Karpas-422 (cell line): ENCODE results near the gene PLEKHA5. TPM values are rescaled to one million over a fixed set of nuclear protein-coding genes. Genes with fewer than 3 reads are reported as not detected.

Experiments
- DNase-seq: peaks from one replicate; pipeline ENCODE4 v3.0.0-alpha.2; 2015
- H2AFZ ChIP-seq: fragments of 200-600 bp; sonication (generic); 2 replicates; pipeline ENCODE4 v1.6.1; 2014; ENCODE audit warnings: antibody characterized with exemption, low read length, mixed read lengths
- H3K27ac ChIP-seq: fragments of 200-600 bp; sonication (generic); 2 replicates; pipeline ENCODE4 v1.5.1; 2014; ENCODE audit warnings: mild to moderate bottlenecking, low read length, moderate library complexity
- H3K27me3 ChIP-seq: fragments of 200-600 bp; sonication (generic); 2 replicates; pipeline ENCODE4 v1.6.1; 2014; ENCODE audit warnings: low read length, mixed read lengths
- H3K36me3 ChIP-seq: fragments of 200-600 bp; sonication (generic); 2 replicates; pipeline ENCODE4 v1.6.1; 2014; ENCODE audit warnings: low read length, mixed read lengths; ENCODE audit not compliant: insufficient read depth
- H3K4me1 ChIP-seq: fragments of 200-600 bp; sonication (generic); 2 replicates; pipeline ENCODE4 v1.6.1; 2014; ENCODE audit warnings: mild to moderate bottlenecking, low read length, mixed read lengths
- H3K4me2 ChIP-seq: fragments of 200-600 bp; sonication (generic); 2 replicates; pipeline ENCODE4 v1.6.1; 2014; ENCODE audit warnings: low read length, low read depth, mild to moderate bottlenecking; ENCODE audit not compliant: poor library complexity, severe bottlenecking
- H3K4me3 ChIP-seq: fragments of 200-600 bp; sonication (generic); 2 replicates; pipeline ENCODE4 v1.5.1; 2014; ENCODE audit warnings: mild to moderate bottlenecking, antibody characterized with exemption, low read length, mixed read lengths
- H3K79me2 ChIP-seq: fragments of 200-600 bp; sonication (generic); 2 replicates; pipeline ENCODE4 v1.6.1; 2014; ENCODE audit warnings: mild to moderate bottlenecking, low read length, mixed read lengths
- H3K9ac ChIP-seq: fragments of 200-600 bp; sonication (generic); 2 replicates; pipeline ENCODE4 v1.6.0; 2014; ENCODE audit warnings: low read length
- H3K9me2 ChIP-seq: fragments of 200-600 bp; sonication (generic), shearing (Covaris generic); replicated peaks from 2 replicates; pipeline ENCODE4 v1.6.0; 2014; ENCODE audit warnings: mild to moderate bottlenecking, low read length, moderate library complexity; ENCODE audit not compliant: insufficient read depth
- H3K9me3 ChIP-seq: fragments of 300-700, 200-600 bp; sonication (generic); 2 replicates; pipeline ENCODE4 v1.6.1; 2014; ENCODE audit warnings: low read length, mixed read lengths
- H4K20me1 ChIP-seq: fragments of 200-600 bp; sonication (generic); 2 replicates; pipeline ENCODE4 v1.6.1; 2014; ENCODE audit warnings: mild to moderate bottlenecking, antibody characterized with exemption, low read length, low read depth; ENCODE audit not compliant: insufficient read depth
- total RNA-seq: library from RNA; depleted of rRNA; stranded (reverse); fragments of >200 nt; shearing (Covaris generic); gene quantifications from 2 replicates; pipeline ENCODE4 v1.2.3, GENCODE V29; 2014; ENCODE audit warnings: low replicate concordance

The PLEKHA5 gene
- total RNA-seq, 1 experiment from 2014 or later: 189 TPM

GRCh38 chr12:19138551-19138950, 9.0 kb downstream of the PLEKHA5 start:
- no peaks in the 10 kb centered on the region for H3K9me3 ChIP-seq
- 0 out of 2 replicates have a peak, but pooled peaks cover 2% of the 10 kb centered on the region for H3K27me3 ChIP-seq
- no peak for DNase-seq
- H3K36me3 ChIP-seq: no peaks in the 10 kb centered on the region
- H3K4me1 ChIP-seq: no peaks in the 10 kb centered on the region
- H3K27ac ChIP-seq: no peak overlapping the region
- H4K20me1 ChIP-seq: no peaks in the 10 kb centered on the region
- H3K9ac ChIP-seq: no peak overlapping the region
- no peaks in the 10 kb centered on the region for H3K9me2 ChIP-seq
- no peak overlapping the region for H3K4me3 ChIP-seq
- no peak overlapping the region for H2AFZ ChIP-seq
- H3K79me2 ChIP-seq: no peaks in the 10 kb centered on the region
- H3K4me2 ChIP-seq: no peak overlapping the region

- no peaks in the 10 kb centered on the region for H3K4me1 ChIP-seq
- no peak overlapping the region for H3K4me2 ChIP-seq
- no peak overlapping the region for H3K27ac ChIP-seq
- H3K9ac ChIP-seq: no peak overlapping the region
- DNase-seq: no peak
- H3K79me2 ChIP-seq: no peaks in the 10 kb centered on the region
- H3K27me3 ChIP-seq: 0 out of 2 replicates have a peak, but pooled peaks cover 2% of the 10 kb centered on the region
- no peaks in the 10 kb centered on the region for H4K20me1 ChIP-seq
- no peak overlapping the region for H3K4me3 ChIP-seq
- no peaks in the 10 kb centered on the region for H3K9me3 ChIP-seq
- no peak overlapping the region for H2AFZ ChIP-seq
- H3K36me3 ChIP-seq: no peaks in the 10 kb centered on the region
- no peaks in the 10 kb centered on the region for H3K9me2 ChIP-seq
Observed at GRCh38 chr12:19138956-19139355, 9.4 kb downstream of the PLEKHA5 start.

GRCh38 chr12:19139615-19140194, 10.2 kb downstream of the PLEKHA5 start:
- no peak for DNase-seq
- H3K4me2 ChIP-seq: no peak overlapping the region
- H3K9me2 ChIP-seq: no peaks in the 10 kb centered on the region
- H3K4me1 ChIP-seq: no peaks in the 10 kb centered on the region
- no peak overlapping the region for H3K4me3 ChIP-seq
- H3K9ac ChIP-seq: no peak overlapping the region
- 0 out of 2 replicates have a peak, but pooled peaks cover 2% of the 10 kb centered on the region for H3K27me3 ChIP-seq
- no peaks in the 10 kb centered on the region for H3K79me2 ChIP-seq
- H4K20me1 ChIP-seq: no peaks in the 10 kb centered on the region
- no peak overlapping the region for H2AFZ ChIP-seq
- H3K9me3 ChIP-seq: no peaks in the 10 kb centered on the region
- H3K36me3 ChIP-seq: no peaks in the 10 kb centered on the region
- H3K27ac ChIP-seq: no peak overlapping the region

- Histone ChIP-seq H3K27ac (no peak overlapping the region), H3K9me3 (no peaks in the 10 kb centered on the region), H3K9ac (no peak overlapping the region), H3K79me2 (no peaks in the 10 kb centered on the region), H3K4me2 (no peak overlapping the region), H3K36me3 (no peaks in the 10 kb centered on the region), H4K20me1 (no peaks in the 10 kb centered on the region), H2AFZ (no peak overlapping the region), H3K9me2 (no peaks in the 10 kb centered on the region), H3K27me3 (no peaks in the 10 kb centered on the region), H3K4me1 (no peaks in the 10 kb centered on the region), H3K4me3 (no peak overlapping the region)
- DNase-seq: no peak
Observed at GRCh38 chr12:19140381-19141236, 11.1 kb downstream of the PLEKHA5 start.

- no peaks in the 10 kb centered on the region for H3K9me3 ChIP-seq
- H2AFZ ChIP-seq: no peak overlapping the region
- H3K27ac ChIP-seq: no peak overlapping the region
- no peak for DNase-seq
- H3K4me1 ChIP-seq: no peaks in the 10 kb centered on the region
- no peaks in the 10 kb centered on the region for H3K9me2 ChIP-seq
- H3K36me3 ChIP-seq: no peaks in the 10 kb centered on the region
- no peaks in the 10 kb centered on the region for H3K27me3 ChIP-seq
- H3K9ac ChIP-seq: no peak overlapping the region
- H4K20me1 ChIP-seq: no peaks in the 10 kb centered on the region
- no peaks in the 10 kb centered on the region for H3K79me2 ChIP-seq
- no peak overlapping the region for H3K4me3 ChIP-seq
- H3K4me2 ChIP-seq: no peak overlapping the region
Observed at GRCh38 chr12:19142499-19142898, 13.0 kb downstream of the PLEKHA5 start.

- Histone ChIP-seq H3K4me2 (no peak overlapping the region), H3K79me2 (no peaks in the 10 kb centered on the region), H3K9me3 (no peaks in the 10 kb centered on the region), H3K9ac (no peak overlapping the region), H3K27me3 (no peaks in the 10 kb centered on the region), H3K4me1 (no peaks in the 10 kb centered on the region), H3K36me3 (no peaks in the 10 kb centered on the region), H2AFZ (no peak overlapping the region), H3K4me3 (no peak overlapping the region), H4K20me1 (no peaks in the 10 kb centered on the region), H3K27ac (no peak overlapping the region), H3K9me2 (no peaks in the 10 kb centered on the region)
- no peak for DNase-seq
Observed at GRCh38 chr12:19144287-19144686, 14.8 kb downstream of the PLEKHA5 start.

GRCh38 chr12:19144985-19145384, 15.5 kb downstream of the PLEKHA5 start:
- Histone ChIP-seq H3K36me3 (no peaks in the 10 kb centered on the region), H2AFZ (no peak overlapping the region), H3K4me1 (no peaks in the 10 kb centered on the region), H3K4me2 (no peak overlapping the region), H3K9ac (no peak overlapping the region), H3K9me2 (no peaks in the 10 kb centered on the region), H3K4me3 (no peak overlapping the region), H3K79me2 (no peaks in the 10 kb centered on the region), H3K27ac (no peak overlapping the region), H3K27me3 (no peaks in the 10 kb centered on the region), H3K9me3 (no peaks in the 10 kb centered on the region), H4K20me1 (no peaks in the 10 kb centered on the region)
- no peak for DNase-seq

- no peak overlapping the region for H2AFZ ChIP-seq
- no peaks in the 10 kb centered on the region for H3K9me3 ChIP-seq
- H3K36me3 ChIP-seq: no peaks in the 10 kb centered on the region
- H4K20me1 ChIP-seq: no peaks in the 10 kb centered on the region
- H3K27me3 ChIP-seq: no peaks in the 10 kb centered on the region
- H3K9me2 ChIP-seq: no peaks in the 10 kb centered on the region
- H3K79me2 ChIP-seq: no peaks in the 10 kb centered on the region
- no peak overlapping the region for H3K27ac ChIP-seq
- no peak overlapping the region for H3K4me2 ChIP-seq
- no peak overlapping the region for H3K4me3 ChIP-seq
- no peaks in the 10 kb centered on the region for H3K4me1 ChIP-seq
- DNase-seq: peak; percentile 55
- no peak overlapping the region for H3K9ac ChIP-seq
Observed at GRCh38 chr12:19148860-19149259, 19.3 kb downstream of the PLEKHA5 start.
